Common myeloid progenitor, CD34-positive (primary cell): ENCODE measurements around the gene DHH.

Experiments
- CTCF ChIA-PET: fragments of 350-600 bp; sonication (Branson Sonifier 250); formaldehyde crosslinking; loops from one replicate; lab custom pipeline; 2021; ENCODE audit warnings: antibody characterized with exemption; lab: Charles Lee
- POLR2A ChIA-PET: fragments of 350-600 bp; sonication (Branson Sonifier 250); formaldehyde crosslinking; loops from one replicate; lab custom pipeline; 2021; ENCODE audit warnings: antibody characterized with exemption; lab: Charles Lee
- DNase-seq, 3 donors: peaks; one replicate each; pipeline versions ENCODE4 v3.0.0 to v3.0.0-alpha.2; 2013
- H3K27ac ChIP-seq, 2 experiments: 1 replicate in 1 of 2; 2 replicates in 1 of 2; pipeline ENCODE4 v1.7.0; 2013; ENCODE audit warnings: inconsistent platforms in 2 of 2, low read length in 2 of 2, mild to moderate bottlenecking in 2 of 2, low read depth in 1 of 2, moderate library complexity in 1 of 2; ENCODE audit not compliant: severe bottlenecking in 2 of 2, insufficient read depth in 1 of 2, poor library complexity in 1 of 2
- H3K27me3 ChIP-seq, 5 experiments: replicated peaks in 2 of 5; 1 replicate in 3 of 5; 2 replicates in 2 of 5; pipeline versions ENCODE4 v1.6.1 to v1.7.0; 2013; ENCODE audit warnings: low read length in 4 of 5, mild to moderate bottlenecking in 2 of 5, moderate library complexity in 2 of 5, inconsistent platforms in 1 of 5; ENCODE audit not compliant: insufficient read depth in 5 of 5, control insufficient read depth in 4 of 5
- H3K36me3 ChIP-seq, 4 experiments: 1 replicate in 2 of 4; 2 replicates in 2 of 4; pipeline versions ENCODE4 v1.6.1 to v1.7.0; 2013; ENCODE audit warnings: low read length in 3 of 4, control low read depth in 1 of 4, mild to moderate bottlenecking in 1 of 4; ENCODE audit not compliant: control insufficient read depth in 4 of 4, insufficient read depth in 4 of 4
- H3K4me1 ChIP-seq, 4 experiments: 1 replicate in 3 of 4; 2 replicates in 1 of 4; pipeline versions ENCODE4 v1.6.1 to v1.7.1; 2013; ENCODE audit warnings: low read length in 3 of 4, mild to moderate bottlenecking in 3 of 4, control low read depth in 1 of 4, inconsistent platforms in 1 of 4, moderate library complexity in 1 of 4; ENCODE audit not compliant: control insufficient read depth in 4 of 4, insufficient read depth in 4 of 4; ENCODE audit errors: control extremely low read depth in 1 of 4
- H3K4me3 ChIP-seq, 7 experiments: 1 replicate in 4 of 7; 2 replicates in 3 of 7; pipeline versions ENCODE4 v1.5.1 to v1.7.0; 2013; ENCODE audit warnings: mild to moderate bottlenecking in 7 of 7, low read length in 6 of 7, moderate library complexity in 6 of 7, inconsistent platforms in 2 of 7, low read depth in 2 of 7, control low read depth in 1 of 7; ENCODE audit not compliant: insufficient read depth in 4 of 7, control insufficient read depth in 1 of 7; ENCODE audit errors: extremely low read depth in 1 of 7
- H3K9me3 ChIP-seq, 5 experiments: 1 replicate in 4 of 5; 2 replicates in 1 of 5; pipeline versions ENCODE4 v1.6.1 to v1.7.1; 2013; ENCODE audit warnings: low read length in 4 of 5, mild to moderate bottlenecking in 2 of 5, inconsistent platforms in 1 of 5, low read depth in 1 of 5, moderate library complexity in 1 of 5; ENCODE audit not compliant: control insufficient read depth in 4 of 5, insufficient read depth in 2 of 5; ENCODE audit errors: control extremely low read depth in 1 of 5
- WGBS: methylation state at CpG from one replicate; pipeline ENCODE4 v1.1.5; 2013; ENCODE audit not compliant: insufficient coverage; 5-methylcytosine and 5-hydroxymethylcytosine counted together

DHH gene

GRCh38 chr12:49110464-49111155 lies 16.0 kb upstream of the DHH start, which contains the start of gene LMBR1L:
Gene LMBR1L, minus strand, starts transcription at chr12:49110847. Its CDS starts 292 bp downstream, at chr12:49110555.
- Histone ChIP-seq H3K36me3 (peaks cover 0 to 12% (median 8%) of the 10 kb centered on the region in 4 experiments), H3K4me3 (peak within 1 kb of the TSS; percentile 73 to 98 (median 90)), H3K27ac (peak within 1 kb of the TSS; percentile 72 to 89), H3K27me3 (no peaks in the 10 kb centered on the region), H3K4me1 (peaks cover 4 to 23% (median 20%) of the 10 kb centered on the region in 4 experiments), H3K9me3 (no peaks in the 10 kb centered on the region)
- ChIA-PET CTCF (interaction anchor here (0.6 to 20.9 kb wide), 7 partner anchors 9 to 54 kb away, joined by 3 to 326 read pairs (median 22); partner anchors contain the start of genes DHH, RHEBL1 and TUBA1B), POLR2A (interaction anchor here (1.2 to 3.4 kb wide), 3 partner anchors 9 to 79 kb away, joined by 5 to 25 read pairs (median 7); partner anchors contain the start of genes TUBA1A and TUBA1B)
- under 1% methylated on average over 38 of the region's 43 CpGs for WGBS
- peak; percentile 99 for DNase-seq

GRCh38 chr12:49109641-49110463 lies 15.3 kb upstream of the DHH start:
- Histone ChIP-seq H3K4me1 (peaks cover 4 to 23% (median 20%) of the 10 kb centered on the region in 4 experiments), H3K27ac (peak overlapping the region; percentile 72 to 89), H3K36me3 (peaks cover 0 to 19% (median 14%) of the 10 kb centered on the region in 4 experiments), H3K9me3 (no peaks in the 10 kb centered on the region), H3K27me3 (no peaks in the 10 kb centered on the region), H3K4me3 (peak overlapping the region; percentile 73 to 98 (median 90))
- ChIA-PET CTCF (interaction anchor here (0.6 to 20.9 kb wide), 8 partner anchors 10 to 63 kb away, joined by 3 to 326 read pairs (median 22); partner anchors contain the start of genes DHH, RHEBL1 and TUBA1B), POLR2A (interaction anchor here (1.2 to 3.4 kb wide), 3 partner anchors 8 to 79 kb away, joined by 5 to 25 read pairs (median 7); partner anchors contain the start of genes TUBA1A and TUBA1B)
- WGBS = 6% methylated on average over 18 of the region's 33 CpGs
- peak in 1 of 3 donors; percentile 20 for DNase-seq

GRCh38 chr12:49108958-49109404 lies 14.4 kb upstream of the DHH start:
- H3K36me3 ChIP-seq = peaks cover under 1 to 28% (median 16%) of the 10 kb centered on the region in 4 experiments
- CTCF ChIA-PET = interaction anchor here (0.9 to 20.9 kb wide), 6 partner anchors 10 to 55 kb away, joined by 3 to 326 read pairs (median 105); partner anchors contain the start of genes DHH, RHEBL1 and TUBA1B
- peak overlapping the region in 5 of 7 experiments; percentile 73 to 98 (median 90) for H3K4me3 ChIP-seq
- H3K9me3 ChIP-seq = no peaks in the 10 kb centered on the region
- peak; percentile 26 to 62 (median 53) for DNase-seq
- peak overlapping the region in 1 of 2 experiments; percentile 25 for H3K27ac ChIP-seq
- H3K27me3 ChIP-seq = no peaks in the 10 kb centered on the region
- POLR2A ChIA-PET = interaction anchor here (3.4 kb wide), 1 partner anchor 22 kb away, joined by 25 read pairs; the partner anchor contains the start of gene TUBA1B
- peaks cover 4 to 26% (median 21%) of the 10 kb centered on the region in 4 experiments for H3K4me1 ChIP-seq
- WGBS = 20% methylated on average over 4 of the region's 4 CpGs

GRCh38 chr12:49105504-49106084 lies 11.0 kb upstream of the DHH start:
- no peak overlapping the region for H3K4me3 ChIP-seq
- ChIA-PET CTCF (interaction anchor here (1.6 to 20.9 kb wide), 6 partner anchors 10 to 130 kb away, joined by 4 to 326 read pairs (median 99); partner anchors contain the start of genes DHH, RHEBL1 and TUBA1B), POLR2A (no interaction called here)
- 96% methylated on average over 4 of the region's 9 CpGs for WGBS
- no peaks in the 10 kb centered on the region for H3K9me3 ChIP-seq
- H3K4me1 ChIP-seq = peaks cover 4 to 22% (median 20%) of the 10 kb centered on the region in 4 experiments
- no peak for DNase-seq
- H3K27ac ChIP-seq = no peak overlapping the region
- no peaks in the 10 kb centered on the region for H3K27me3 ChIP-seq
- peaks cover 19 to 61% (median 46%) of the 10 kb centered on the region in 4 experiments for H3K36me3 ChIP-seq

- no peak overlapping the region for H3K4me3 ChIP-seq
- CTCF ChIA-PET = interaction anchor here (0.9 to 20.9 kb wide), 6 partner anchors 9 to 62 kb away, joined by 3 to 326 read pairs (median 99); partner anchors contain the start of genes DHH, RHEBL1 and TUBA1B
Measured at GRCh38 chr12:49104822-49105221, 10.2 kb upstream of the DHH start.

GRCh38 chr12:49100380-49100779 lies 5.8 kb upstream of the DHH start:
- peaks cover 0 to 7% (median 1%) of the 10 kb centered on the region in 5 experiments for H3K27me3 ChIP-seq
- ChIA-PET CTCF (interaction anchor here (1.1 to 20.9 kb wide), 9 partner anchors 4 to 136 kb away, joined by 4 to 326 read pairs (median 22); partner anchors contain the start of genes DHH, LMBR1L, RHEBL1 and TUBA1B), POLR2A (interaction anchor here (0.7 to 1.1 kb wide), 2 partner anchors 8 to 102 kb away, joined by 3 read pairs; no protein-coding TSS in a partner anchor)
- WGBS = 100% methylated on average over 4 of the region's 6 CpGs
- no peak for DNase-seq
- H3K4me1 ChIP-seq = peaks cover 0 to 6% (median 0%) of the 10 kb centered on the region in 4 experiments
- H3K4me3 ChIP-seq = no peak overlapping the region
- no peak overlapping the region for H3K27ac ChIP-seq
- no peaks in the 10 kb centered on the region for H3K9me3 ChIP-seq
- peaks cover 23 to 85% (median 60%) of the 10 kb centered on the region in 4 experiments for H3K36me3 ChIP-seq

More at GRCh38 chr12:49104822-49105221, 10.2 kb upstream of the DHH start:
- Histone ChIP-seq H3K27ac (no peak overlapping the region), H3K27me3 (no peaks in the 10 kb centered on the region), H3K36me3 (peaks cover 19 to 69% (median 52%) of the 10 kb centered on the region in 4 experiments), H3K4me1 (peaks cover 4 to 20% (median 18%) of the 10 kb centered on the region in 4 experiments), H3K9me3 (no peaks in the 10 kb centered on the region)
- POLR2A ChIA-PET = no interaction called here
- no peak for DNase-seq
- WGBS = 100% methylated on average over 1 of the region's 3 CpGs
